IMR-90 (cell line): ENCODE data around the gene RIMBP2.

Experiments used
- CHD1 ChIP-seq: IDR thresholded peaks from 2 replicates; pipeline ENCODE4 v1.6.1; 2012; ENCODE audit warnings: low read depth, low read length, improper control_type of control experiment
- FOS ChIP-seq: fragments of 150-350 bp; IDR thresholded peaks from 2 replicates; pipeline ENCODE4 v1.6.1; 2016; ENCODE audit warnings: low read depth, low read length
- POLR2A ChIP-seq: IDR thresholded peaks from 2 replicates; pipeline ENCODE4 v1.6.1; 2012; ENCODE audit warnings: mild to moderate bottlenecking, low read depth, low read length
- RFX5 ChIP-seq: IDR thresholded peaks from 2 replicates; pipeline ENCODE4 v1.8.0; 2012; ENCODE audit warnings: low read depth, mild to moderate bottlenecking, low read length, moderate library complexity
- TF ChIP-seq, protein P1 (sequence below): conservative IDR thresholded peaks from 2 replicates; pipeline ENCODE4 v1.5.1; 2012; ENCODE audit warnings: mild to moderate bottlenecking, low read depth, low read length, improper control_type of control experiment
- TF ChIP-seq, protein P2 (sequence below): fragments of 150-350 bp; IDR thresholded peaks from 2 replicates; pipeline ENCODE4 v1.6.1; 2016; ENCODE audit warnings: low read depth, mild to moderate bottlenecking, low read length, moderate library complexity, borderline replicate concordance

DNA sequence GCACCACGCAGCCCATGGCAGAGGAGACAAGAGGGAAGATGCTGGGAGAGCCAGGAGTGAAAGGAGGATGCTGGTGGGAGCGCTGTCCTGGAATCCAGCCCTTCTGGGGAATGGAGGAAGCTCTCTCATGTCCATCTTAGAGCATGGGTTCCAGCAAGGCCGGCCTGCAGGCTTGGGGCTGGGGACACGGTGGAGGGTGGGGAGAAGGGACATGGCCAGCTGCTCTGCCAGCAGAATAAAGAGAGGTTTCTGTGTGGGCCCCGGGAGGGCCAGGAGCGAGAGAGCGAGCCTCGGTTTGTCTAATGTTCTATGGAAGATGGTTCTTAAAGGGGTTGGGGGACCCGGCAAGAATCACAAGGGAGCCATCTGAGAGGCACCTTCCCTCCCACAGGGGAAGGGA, 60.2 kb downstream of the RIMBP2 start:
- TF ChIP-seq, protein P1, sequence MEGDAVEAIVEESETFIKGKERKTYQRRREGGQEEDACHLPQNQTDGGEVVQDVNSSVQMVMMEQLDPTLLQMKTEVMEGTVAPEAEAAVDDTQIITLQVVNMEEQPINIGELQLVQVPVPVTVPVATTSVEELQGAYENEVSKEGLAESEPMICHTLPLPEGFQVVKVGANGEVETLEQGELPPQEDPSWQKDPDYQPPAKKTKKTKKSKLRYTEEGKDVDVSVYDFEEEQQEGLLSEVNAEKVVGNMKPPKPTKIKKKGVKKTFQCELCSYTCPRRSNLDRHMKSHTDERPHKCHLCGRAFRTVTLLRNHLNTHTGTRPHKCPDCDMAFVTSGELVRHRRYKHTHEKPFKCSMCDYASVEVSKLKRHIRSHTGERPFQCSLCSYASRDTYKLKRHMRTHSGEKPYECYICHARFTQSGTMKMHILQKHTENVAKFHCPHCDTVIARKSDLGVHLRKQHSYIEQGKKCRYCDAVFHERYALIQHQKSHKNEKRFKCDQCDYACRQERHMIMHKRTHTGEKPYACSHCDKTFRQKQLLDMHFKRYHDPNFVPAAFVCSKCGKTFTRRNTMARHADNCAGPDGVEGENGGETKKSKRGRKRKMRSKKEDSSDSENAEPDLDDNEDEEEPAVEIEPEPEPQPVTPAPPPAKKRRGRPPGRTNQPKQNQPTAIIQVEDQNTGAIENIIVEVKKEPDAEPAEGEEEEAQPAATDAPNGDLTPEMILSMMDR = no peak
- no peak for TF ChIP-seq POLR2A
- no peak for TF ChIP-seq CHD1
- no peak for TF ChIP-seq RFX5
- TF ChIP-seq FOS = no peak
- TF ChIP-seq, protein P2, sequence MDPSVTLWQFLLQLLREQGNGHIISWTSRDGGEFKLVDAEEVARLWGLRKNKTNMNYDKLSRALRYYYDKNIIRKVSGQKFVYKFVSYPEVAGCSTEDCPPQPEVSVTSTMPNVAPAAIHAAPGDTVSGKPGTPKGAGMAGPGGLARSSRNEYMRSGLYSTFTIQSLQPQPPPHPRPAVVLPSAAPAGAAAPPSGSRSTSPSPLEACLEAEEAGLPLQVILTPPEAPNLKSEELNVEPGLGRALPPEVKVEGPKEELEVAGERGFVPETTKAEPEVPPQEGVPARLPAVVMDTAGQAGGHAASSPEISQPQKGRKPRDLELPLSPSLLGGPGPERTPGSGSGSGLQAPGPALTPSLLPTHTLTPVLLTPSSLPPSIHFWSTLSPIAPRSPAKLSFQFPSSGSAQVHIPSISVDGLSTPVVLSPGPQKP = no peak
